HepG2 (cell line): ENCODE measurements around the gene CTSW. TPM values are rescaled to one million over a fixed set of nuclear protein-coding genes. Genes with fewer than 3 reads are reported as not detected.

Experiments used
- HNF4G ChIP-seq, 2 experiments: sonication (generic) in 1 of 2; formaldehyde crosslinking in 1 of 2; IDR thresholded peaks; 2 replicates each; pipeline versions ENCODE4 v1.4.0 to v1.6.1; 2011 to 2020; ENCODE audit warnings: borderline replicate concordance in 2 of 2, low read depth in 2 of 2, mild to moderate bottlenecking in 2 of 2, low read length in 1 of 2, missing genetic modification reagents in 1 of 2, moderate library complexity in 1 of 2
- HOXA9 ChIP-seq: sonication (generic); formaldehyde crosslinking; IDR thresholded peaks from 2 replicates; pipeline ENCODE4 v1.8.1; 2022; ENCODE audit warnings: missing genetic modification reagents, mild to moderate bottlenecking, moderate library complexity, borderline replicate concordance
- MAFK ChIP-seq, 2 experiments: IDR thresholded peaks in 1 of 2; conservative IDR thresholded peaks in 1 of 2; 2 replicates each; pipeline ENCODE4 v1.6.1; 2011; ENCODE audit warnings: improper control_type of control experiment in 2 of 2, low read length in 2 of 2
- MZF1 ChIP-seq: sonication (generic); formaldehyde crosslinking; IDR thresholded peaks from 2 replicates; pipeline ENCODE4 v1.8.1; 2023; ENCODE audit warnings: mild to moderate bottlenecking, missing genetic modification reagents, borderline replicate concordance
- NCOA5 ChIP-seq: sonication (generic); formaldehyde crosslinking; IDR thresholded peaks from 2 replicates; pipeline ENCODE4 v1.4.0; 2020; ENCODE audit warnings: missing genetic modification reagents
- NCOR1 ChIP-seq: fragments of 200-600 bp; sonication (generic); IDR thresholded peaks from 2 replicates; pipeline ENCODE4 v1.7.0; 2017; ENCODE audit warnings: antibody characterized with exemption, low read length, borderline replicate concordance
- NFATC3 ChIP-seq: sonication (generic); formaldehyde crosslinking; IDR thresholded peaks from 2 replicates; pipeline ENCODE4 v1.5.1; 2020; ENCODE audit warnings: mild to moderate bottlenecking, missing genetic modification reagents
- SMYD3 ChIP-seq: sonication (generic); formaldehyde crosslinking; IDR thresholded peaks from 2 replicates; pipeline ENCODE4 v1.8.1; 2023; ENCODE audit warnings: mild to moderate bottlenecking, missing genetic modification reagents
- TCF12 ChIP-seq, 2 experiments: fragments of 450-650 bp in 1 of 2; sonication (generic) in 1 of 2; formaldehyde crosslinking in 1 of 2; IDR thresholded peaks; 2 replicates each; pipeline versions ENCODE4 v1.6.1 to v1.8.0; 2017 to 2022; ENCODE audit warnings: antibody characterized with exemption in 1 of 2, mild to moderate bottlenecking in 1 of 2, missing genetic modification reagents in 1 of 2, moderate library complexity in 1 of 2
- ZNF660 ChIP-seq: sonication (generic); formaldehyde crosslinking; IDR thresholded peaks from 2 replicates; pipeline ENCODE4 v1.5.1; 2020; ENCODE audit warnings: mild to moderate bottlenecking, low read depth, missing genetic modification reagents, borderline replicate concordance
- ZNF747 ChIP-seq: sonication (generic); formaldehyde crosslinking; IDR thresholded peaks from 2 replicates; pipeline ENCODE4 v1.8.1; 2023; ENCODE audit warnings: missing genetic modification reagents, mild to moderate bottlenecking, borderline replicate concordance
- polyA plus RNA-seq, 8 experiments: library from polyadenylated mRNA; depleted of rRNA in 3 of 8; stranded (reverse) in 7 of 8; unstranded in 1 of 8; fragments of >200 nt; fragmentation: Illumina TruSeq in 4 of 8; extraction: Trizol in 4 of 8; gene quantifications; 2 replicates each; pipeline versions ENCODE4 v1.2.1 to v1.2.3, GENCODE V29; 2011 to 2016; ENCODE audit warnings: low read depth in 4 of 8, missing spikeins in 1 of 8, mixed read lengths in 1 of 8; ENCODE audit not compliant: insufficient read depth in 1 of 8
- total RNA-seq, 5 experiments: library from RNA; depleted of rRNA; stranded (reverse); fragments of >200 nt; fragmentation: Illumina TruSeq; extraction: Trizol; gene quantifications; 2 replicates each; pipeline ENCODE4 v1.2.3, GENCODE V29; 2016; ENCODE audit warnings: low read depth in 1 of 5
- TF ChIP-seq, protein P1 (sequence below): sonication (generic); formaldehyde crosslinking; IDR thresholded peaks from 2 replicates; pipeline ENCODE4 v1.5.1; 2020; ENCODE audit warnings: missing genetic modification reagents, mild to moderate bottlenecking, borderline replicate concordance
- TF ChIP-seq, protein P2 (sequence below): sonication (generic); formaldehyde crosslinking; IDR thresholded peaks from 2 replicates; pipeline ENCODE4 v1.4.0; 2020; ENCODE audit warnings: mild to moderate bottlenecking, missing genetic modification reagents, borderline replicate concordance
- TF ChIP-seq, protein P3 (sequence below): sonication (generic); formaldehyde crosslinking; IDR thresholded peaks from 2 replicates; pipeline ENCODE4 v1.4.0; 2020; ENCODE audit warnings: missing genetic modification reagents, borderline replicate concordance

Gene CTSW
- total and polyA plus RNA-seq, 2 of the 13 experiments (the other 11 are each of a cell fraction or from before 2014, with no cell fraction given), result 0.09 TPM; not detected in 1

DNA sequence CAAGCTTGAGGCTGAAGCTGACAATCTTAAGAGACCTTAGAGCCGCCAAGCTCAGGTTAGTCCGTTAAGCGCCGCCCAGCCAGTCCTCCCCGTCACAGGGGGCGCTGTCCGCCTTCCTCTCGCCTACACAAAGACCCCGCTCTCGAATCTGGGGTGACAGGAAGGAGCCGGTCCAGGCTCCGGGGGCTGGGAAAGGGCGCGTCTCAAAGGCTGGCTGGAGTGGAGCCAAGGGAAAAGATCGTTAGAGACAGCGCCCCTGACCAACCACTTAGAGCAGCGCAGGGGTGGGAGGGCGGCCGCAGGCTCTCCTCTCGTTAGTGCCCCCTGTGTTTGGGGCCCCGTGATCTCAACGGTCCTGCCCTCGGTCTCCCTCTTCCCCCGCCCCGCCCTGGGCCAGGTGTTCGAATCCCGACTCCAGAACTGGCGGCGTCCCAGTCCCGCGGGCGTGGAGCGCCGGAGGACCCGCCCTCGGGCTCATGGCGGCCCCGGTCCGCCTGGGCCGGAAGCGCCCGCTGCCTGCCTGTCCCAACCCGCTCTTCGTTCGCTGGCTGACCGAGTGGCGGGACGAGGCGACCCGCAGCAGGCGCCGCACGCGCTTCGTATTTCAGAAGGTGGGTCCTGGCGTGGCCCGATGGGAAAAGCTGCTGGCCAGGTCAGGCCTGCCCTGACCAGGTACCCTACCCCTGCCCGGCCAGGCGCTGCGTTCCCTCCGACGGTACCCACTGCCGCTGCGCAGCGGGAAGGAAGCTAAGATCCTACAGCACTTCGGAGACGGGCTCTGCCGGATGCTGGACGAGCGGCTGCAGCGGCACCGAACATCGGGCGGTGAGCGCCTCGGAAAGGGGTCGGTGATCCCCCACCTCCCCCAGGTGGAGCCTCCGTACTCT lies 19.1 kb upstream of the CTSW start, which contains the start of gene MUS81 (continued):
- peak; percentile 75; the same call in 1 of the 2 replicates for TF ChIP-seq NCOR1
- no peak for TF ChIP-seq TCF12 (IDR thresholded peaks at IDR 0.05)
- peak; percentile 79 for TF ChIP-seq TCF12 (CRISPR knock-in tag; IDR thresholded peaks at IDR 0.05)
- TF ChIP-seq, protein P1, sequence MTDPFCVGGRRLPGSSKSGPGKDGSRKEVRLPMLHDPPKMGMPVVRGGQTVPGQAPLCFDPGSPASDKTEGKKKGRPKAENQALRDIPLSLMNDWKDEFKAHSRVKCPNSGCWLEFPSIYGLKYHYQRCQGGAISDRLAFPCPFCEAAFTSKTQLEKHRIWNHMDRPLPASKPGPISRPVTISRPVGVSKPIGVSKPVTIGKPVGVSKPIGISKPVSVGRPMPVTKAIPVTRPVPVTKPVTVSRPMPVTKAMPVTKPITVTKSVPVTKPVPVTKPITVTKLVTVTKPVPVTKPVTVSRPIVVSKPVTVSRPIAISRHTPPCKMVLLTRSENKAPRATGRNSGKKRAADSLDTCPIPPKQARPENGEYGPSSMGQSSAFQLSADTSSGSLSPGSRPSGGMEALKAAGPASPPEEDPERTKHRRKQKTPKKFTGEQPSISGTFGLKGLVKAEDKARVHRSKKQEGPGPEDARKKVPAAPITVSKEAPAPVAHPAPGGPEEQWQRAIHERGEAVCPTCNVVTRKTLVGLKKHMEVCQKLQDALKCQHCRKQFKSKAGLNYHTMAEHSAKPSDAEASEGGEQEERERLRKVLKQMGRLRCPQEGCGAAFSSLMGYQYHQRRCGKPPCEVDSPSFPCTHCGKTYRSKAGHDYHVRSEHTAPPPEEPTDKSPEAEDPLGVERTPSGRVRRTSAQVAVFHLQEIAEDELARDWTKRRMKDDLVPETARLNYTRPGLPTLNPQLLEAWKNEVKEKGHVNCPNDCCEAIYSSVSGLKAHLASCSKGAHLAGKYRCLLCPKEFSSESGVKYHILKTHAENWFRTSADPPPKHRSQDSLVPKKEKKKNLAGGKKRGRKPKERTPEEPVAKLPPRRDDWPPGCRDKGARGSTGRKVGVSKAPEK (CRISPR knock-in tag), result no peak
- TF ChIP-seq SMYD3 (CRISPR knock-in tag), result no peak
- TF ChIP-seq MZF1 (CRISPR knock-in tag), result no peak
- TF ChIP-seq, protein P2, sequence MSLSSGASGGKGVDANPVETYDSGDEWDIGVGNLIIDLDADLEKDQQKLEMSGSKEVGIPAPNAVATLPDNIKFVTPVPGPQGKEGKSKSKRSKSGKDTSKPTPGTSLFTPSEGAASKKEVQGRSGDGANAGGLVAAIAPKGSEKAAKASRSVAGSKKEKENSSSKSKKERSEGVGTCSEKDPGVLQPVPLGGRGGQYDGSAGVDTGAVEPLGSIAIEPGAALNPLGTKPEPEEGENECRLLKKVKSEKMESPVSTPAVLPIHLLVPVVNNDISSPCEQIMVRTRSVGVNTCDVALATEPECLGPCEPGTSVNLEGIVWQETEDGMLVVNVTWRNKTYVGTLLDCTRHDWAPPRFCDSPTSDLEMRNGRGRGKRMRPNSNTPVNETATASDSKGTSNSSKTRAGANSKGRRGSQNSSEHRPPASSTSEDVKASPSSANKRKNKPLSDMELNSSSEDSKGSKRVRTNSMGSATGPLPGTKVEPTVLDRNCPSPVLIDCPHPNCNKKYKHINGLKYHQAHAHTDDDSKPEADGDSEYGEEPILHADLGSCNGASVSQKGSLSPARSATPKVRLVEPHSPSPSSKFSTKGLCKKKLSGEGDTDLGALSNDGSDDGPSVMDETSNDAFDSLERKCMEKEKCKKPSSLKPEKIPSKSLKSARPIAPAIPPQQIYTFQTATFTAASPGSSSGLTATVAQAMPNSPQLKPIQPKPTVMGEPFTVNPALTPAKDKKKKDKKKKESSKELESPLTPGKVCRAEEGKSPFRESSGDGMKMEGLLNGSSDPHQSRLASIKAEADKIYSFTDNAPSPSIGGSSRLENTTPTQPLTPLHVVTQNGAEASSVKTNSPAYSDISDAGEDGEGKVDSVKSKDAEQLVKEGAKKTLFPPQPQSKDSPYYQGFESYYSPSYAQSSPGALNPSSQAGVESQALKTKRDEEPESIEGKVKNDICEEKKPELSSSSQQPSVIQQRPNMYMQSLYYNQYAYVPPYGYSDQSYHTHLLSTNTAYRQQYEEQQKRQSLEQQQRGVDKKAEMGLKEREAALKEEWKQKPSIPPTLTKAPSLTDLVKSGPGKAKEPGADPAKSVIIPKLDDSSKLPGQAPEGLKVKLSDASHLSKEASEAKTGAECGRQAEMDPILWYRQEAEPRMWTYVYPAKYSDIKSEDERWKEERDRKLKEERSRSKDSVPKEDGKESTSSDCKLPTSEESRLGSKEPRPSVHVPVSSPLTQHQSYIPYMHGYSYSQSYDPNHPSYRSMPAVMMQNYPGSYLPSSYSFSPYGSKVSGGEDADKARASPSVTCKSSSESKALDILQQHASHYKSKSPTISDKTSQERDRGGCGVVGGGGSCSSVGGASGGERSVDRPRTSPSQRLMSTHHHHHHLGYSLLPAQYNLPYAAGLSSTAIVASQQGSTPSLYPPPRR (CRISPR knock-in tag), result no peak
- TF ChIP-seq NCOA5 (CRISPR knock-in tag), result no peak
- peak; percentile 29 for TF ChIP-seq ZNF747 (CRISPR knock-in tag)
- TF ChIP-seq, protein P3, sequence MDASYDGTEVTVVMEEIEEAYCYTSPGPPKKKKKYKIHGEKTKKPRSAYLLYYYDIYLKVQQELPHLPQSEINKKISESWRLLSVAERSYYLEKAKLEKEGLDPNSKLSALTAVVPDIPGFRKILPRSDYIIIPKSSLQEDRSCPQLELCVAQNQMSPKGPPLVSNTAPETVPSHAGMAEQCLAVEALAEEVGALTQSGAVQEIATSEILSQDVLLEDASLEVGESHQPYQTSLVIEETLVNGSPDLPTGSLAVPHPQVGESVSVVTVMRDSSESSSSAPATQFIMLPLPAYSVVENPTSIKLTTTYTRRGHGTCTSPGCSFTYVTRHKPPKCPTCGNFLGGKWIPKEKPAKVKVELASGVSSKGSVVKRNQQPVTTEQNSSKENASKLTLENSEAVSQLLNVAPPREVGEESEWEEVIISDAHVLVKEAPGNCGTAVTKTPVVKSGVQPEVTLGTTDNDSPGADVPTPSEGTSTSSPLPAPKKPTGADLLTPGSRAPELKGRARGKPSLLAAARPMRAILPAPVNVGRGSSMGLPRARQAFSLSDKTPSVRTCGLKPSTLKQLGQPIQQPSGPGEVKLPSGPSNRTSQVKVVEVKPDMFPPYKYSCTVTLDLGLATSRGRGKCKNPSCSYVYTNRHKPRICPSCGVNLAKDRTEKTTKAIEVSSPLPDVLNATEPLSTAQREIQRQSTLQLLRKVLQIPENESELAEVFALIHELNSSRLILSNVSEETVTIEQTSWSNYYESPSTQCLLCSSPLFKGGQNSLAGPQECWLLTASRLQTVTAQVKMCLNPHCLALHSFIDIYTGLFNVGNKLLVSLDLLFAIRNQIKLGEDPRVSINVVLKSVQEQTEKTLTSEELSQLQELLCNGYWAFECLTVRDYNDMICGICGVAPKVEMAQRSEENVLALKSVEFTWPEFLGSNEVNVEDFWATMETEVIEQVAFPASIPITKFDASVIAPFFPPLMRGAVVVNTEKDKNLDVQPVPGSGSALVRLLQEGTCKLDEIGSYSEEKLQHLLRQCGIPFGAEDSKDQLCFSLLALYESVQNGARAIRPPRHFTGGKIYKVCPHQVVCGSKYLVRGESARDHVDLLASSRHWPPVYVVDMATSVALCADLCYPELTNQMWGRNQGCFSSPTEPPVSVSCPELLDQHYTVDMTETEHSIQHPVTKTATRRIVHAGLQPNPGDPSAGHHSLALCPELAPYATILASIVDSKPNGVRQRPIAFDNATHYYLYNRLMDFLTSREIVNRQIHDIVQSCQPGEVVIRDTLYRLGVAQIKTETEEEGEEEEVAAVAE (CRISPR knock-in tag), result peak; percentile 67; the same call in 1 of the 2 replicates
- no peak for TF ChIP-seq ZNF660 (CRISPR knock-in tag)
- no peak for TF ChIP-seq HNF4G (IDR thresholded peaks at IDR 0.05; ENCODE audit: borderline replicate concordance, low read depth, low read length)
- no peak; the same call in 1 of the 2 replicates for TF ChIP-seq HNF4G (CRISPR knock-in tag; IDR thresholded peaks at IDR 0.05; ENCODE audit: borderline replicate concordance, low read depth)
- TF ChIP-seq MAFK (conservative IDR thresholded peaks at IDR 0.05 in 1 of 2, IDR thresholded peaks at IDR 0.05 in 1 of 2; ENCODE audit: low read length in 2 of 2), result no peak
- TF ChIP-seq NFATC3 (CRISPR knock-in tag), result 0 out of 2 replicates have a peak, but pooled peaks have one; percentile 56
- peak; percentile 80; the same call in 1 of the 2 replicates for TF ChIP-seq HOXA9 (CRISPR knock-in tag)
